Upper lobe of left lung (tissue), 6 donors: Measurements from ENCODE around the gene ADAMTS8. TPM values are rescaled to one million over a fixed set of nuclear protein-coding genes. Genes with fewer than 3 reads are reported as not detected.
"Not testable (repeated sequence)": the region's sequence is repeated elsewhere in the genome, so short reads cannot be mapped to it uniquely, and the experiment has no call there.

Experiments used
- ATAC-seq, 2 donors: fragments of 200-7000 bp; cut with Tn5 transposase; one replicate each; pipeline ENCODE4 v1.9.1; 2022; ENCODE audit warnings: mild to moderate bottlenecking in 2 of 2, moderate library complexity in 2 of 2; ENCODE audit not compliant: low FRiP score in 2 of 2
- DNase-seq, 2 donors: peaks; one replicate each; pipeline ENCODE4 v3.0.0-alpha.2; 2019 to 2020
- H3K27ac ChIP-seq, 4 donors: fragments of 200-600 bp; sonication (generic); one replicate each; pipeline ENCODE4 v1.5.1; 2016 to 2019
- H3K27me3 ChIP-seq, 4 donors: fragments of 200-600 bp; sonication (generic); one replicate each; pipeline ENCODE4 v1.5.1; 2017 to 2019
- H3K36me3 ChIP-seq, 4 donors: fragments of 200-600 bp; sonication (generic); one replicate each; pipeline ENCODE4 v1.5.1; 2016 to 2019
- H3K4me1 ChIP-seq, 4 donors: fragments of 200-600 bp; sonication (generic); one replicate each; pipeline ENCODE4 v1.5.1; 2018 to 2019
- H3K4me3 ChIP-seq, 4 donors: fragments of 200-600 bp; sonication (generic); one replicate each; pipeline ENCODE4 v1.5.1; 2017 to 2019; ENCODE audit warnings: mild to moderate bottlenecking in 2 of 4, moderate library complexity in 1 of 4
- H3K9me3 ChIP-seq, 4 donors: fragments of 200-600 bp; sonication (generic); one replicate each; pipeline ENCODE4 v1.5.1; 2018 to 2019
- EP300 ChIP-seq, 4 donors: sonication (generic); formaldehyde crosslinking; IDR thresholded peaks; one replicate each; pipeline ENCODE4 v1.5.1; 2017; ENCODE audit warnings: antibody characterized with exemption in 4 of 4, control low read depth in 2 of 4
- POLR2A ChIP-seq, 4 donors: fragments of 450-650 bp; IDR thresholded peaks; one replicate each; pipeline ENCODE4 v1.5.1; 2016 to 2017; ENCODE audit warnings: antibody characterized with exemption in 4 of 4, mild to moderate bottlenecking in 2 of 4
- POLR2AphosphoS5 ChIP-seq, 2 donors: sonication (generic); formaldehyde crosslinking; IDR thresholded peaks; one replicate each; pipeline ENCODE4 v1.5.1; 2017; ENCODE audit warnings: antibody characterized with exemption in 2 of 2
- WGBS, 2 donors: methylation state at CpG; one replicate each; pipeline ENCODE4 v1.1.5; 2017 to 2018; 5-methylcytosine and 5-hydroxymethylcytosine counted together
- total RNA-seq, 6 donors: library from RNA; depleted of rRNA in 4 of 6; stranded (reverse); fragments of >200 nt in 4 of 6; gene quantifications; one replicate each; pipeline versions ENCODE4 v1.1.0 to v1.2.1, GENCODE V29; 2016 to 2021
- TF ChIP-seq, protein P1 (sequence below), 6 experiments: fragments of 450-650 bp in 4 of 6; fragments of 200-600 bp in 2 of 6; sonication (generic) in 2 of 6; IDR thresholded peaks; one replicate each; pipeline ENCODE4 v1.5.1; 2016 to 2019; ENCODE audit warnings: antibody characterized with exemption in 6 of 6
- donor health status: DM: no; HTN: no; CAD: no; lungs with moderate emphysema.
- donor health status: DM: no; HTN: yes; CAD: no; lungs with severe emphysema.

ADAMTS8 gene
- total RNA-seq, 6 donors from 2014 or later = 13.0 to 52.3 (median 21.5) TPM

DNA sequence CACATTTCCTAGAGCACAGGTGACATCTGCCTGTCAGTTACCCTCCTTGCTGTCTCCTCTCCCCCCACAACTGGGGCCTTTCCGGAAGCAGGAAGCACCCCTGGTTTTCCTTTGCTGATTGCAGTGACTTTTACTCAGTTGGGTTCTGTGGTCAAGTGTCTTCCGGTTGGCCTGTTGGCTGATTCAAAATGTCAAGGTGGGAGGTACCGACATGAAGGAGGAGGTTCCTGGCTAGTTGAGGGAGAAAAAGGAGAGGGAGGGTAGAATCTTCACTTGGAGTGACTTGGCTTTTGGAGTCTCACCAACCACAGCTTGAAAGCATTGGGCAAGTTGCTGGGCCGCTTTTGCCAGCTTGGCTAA, 10.7 kb upstream of the ADAMTS8 start:
- Histone ChIP-seq H3K4me3 (no peak overlapping the region), H3K4me1 (peaks cover 0 to 9% (median 4%) of the 10 kb centered on the region in 4 donors), H3K9me3 (no peaks in the 10 kb centered on the region), H3K36me3 (no peaks in the 10 kb centered on the region), H3K27me3 (no peaks in the 10 kb centered on the region), H3K27ac (no peak overlapping the region)
- WGBS, 2 donors = 69 to 70% methylated on average over 4 of the region's 4 CpGs
- TF ChIP-seq POLR2A (IDR thresholded peaks at IDR 0.05) (no peak), EP300 (IDR thresholded peaks at IDR 0.05) (no peak), POLR2AphosphoS5 (IDR thresholded peaks at IDR 0.05) (no peak)
- TF ChIP-seq, protein P1, sequence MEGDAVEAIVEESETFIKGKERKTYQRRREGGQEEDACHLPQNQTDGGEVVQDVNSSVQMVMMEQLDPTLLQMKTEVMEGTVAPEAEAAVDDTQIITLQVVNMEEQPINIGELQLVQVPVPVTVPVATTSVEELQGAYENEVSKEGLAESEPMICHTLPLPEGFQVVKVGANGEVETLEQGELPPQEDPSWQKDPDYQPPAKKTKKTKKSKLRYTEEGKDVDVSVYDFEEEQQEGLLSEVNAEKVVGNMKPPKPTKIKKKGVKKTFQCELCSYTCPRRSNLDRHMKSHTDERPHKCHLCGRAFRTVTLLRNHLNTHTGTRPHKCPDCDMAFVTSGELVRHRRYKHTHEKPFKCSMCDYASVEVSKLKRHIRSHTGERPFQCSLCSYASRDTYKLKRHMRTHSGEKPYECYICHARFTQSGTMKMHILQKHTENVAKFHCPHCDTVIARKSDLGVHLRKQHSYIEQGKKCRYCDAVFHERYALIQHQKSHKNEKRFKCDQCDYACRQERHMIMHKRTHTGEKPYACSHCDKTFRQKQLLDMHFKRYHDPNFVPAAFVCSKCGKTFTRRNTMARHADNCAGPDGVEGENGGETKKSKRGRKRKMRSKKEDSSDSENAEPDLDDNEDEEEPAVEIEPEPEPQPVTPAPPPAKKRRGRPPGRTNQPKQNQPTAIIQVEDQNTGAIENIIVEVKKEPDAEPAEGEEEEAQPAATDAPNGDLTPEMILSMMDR (IDR thresholded peaks at IDR 0.05) = no peak
- DNase-seq = no peak
- ATAC-seq = no peak

DNA sequence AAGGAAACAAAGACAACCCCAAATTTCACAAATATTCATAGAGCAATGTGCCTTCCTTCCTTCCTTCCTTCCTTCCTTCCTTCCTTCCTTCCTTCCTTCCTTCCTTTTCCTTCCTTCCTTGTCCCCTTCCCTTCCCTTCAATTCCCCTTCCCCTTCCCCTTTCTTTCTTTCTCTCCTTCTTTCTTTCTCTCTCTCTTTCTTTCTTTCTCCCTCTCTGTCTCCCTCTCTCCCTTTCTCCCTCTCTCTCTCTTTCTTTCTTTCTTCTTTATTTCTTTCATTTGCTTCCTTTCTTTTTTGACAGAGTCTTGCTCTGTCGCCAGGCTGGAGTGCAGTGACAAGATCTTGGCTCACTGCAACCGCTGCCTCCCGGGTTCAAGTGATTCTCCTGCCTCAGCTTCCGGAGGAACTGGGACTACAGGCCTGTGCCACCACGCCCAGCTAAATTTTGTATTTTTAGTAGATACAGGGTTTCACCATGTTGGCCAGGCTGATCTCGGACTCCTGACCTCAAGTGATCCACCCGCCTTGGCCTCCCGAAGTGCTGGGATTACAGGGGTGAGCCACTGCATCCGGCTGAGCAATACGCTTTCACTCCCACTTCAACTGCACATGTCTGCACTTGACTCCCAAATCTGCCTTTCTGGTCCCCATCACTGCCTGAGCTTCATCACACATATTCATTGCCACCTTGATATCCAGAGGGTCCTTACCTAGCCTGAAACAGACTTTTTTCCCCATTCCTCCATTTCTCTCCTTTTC, 10.2 kb upstream of the ADAMTS8 start:
- not testable (repeated sequence) for ATAC-seq, DNase-seq
- WGBS, 2 donors = 88 to 89% methylated on average over 10 of the region's 10 CpGs

DNA sequence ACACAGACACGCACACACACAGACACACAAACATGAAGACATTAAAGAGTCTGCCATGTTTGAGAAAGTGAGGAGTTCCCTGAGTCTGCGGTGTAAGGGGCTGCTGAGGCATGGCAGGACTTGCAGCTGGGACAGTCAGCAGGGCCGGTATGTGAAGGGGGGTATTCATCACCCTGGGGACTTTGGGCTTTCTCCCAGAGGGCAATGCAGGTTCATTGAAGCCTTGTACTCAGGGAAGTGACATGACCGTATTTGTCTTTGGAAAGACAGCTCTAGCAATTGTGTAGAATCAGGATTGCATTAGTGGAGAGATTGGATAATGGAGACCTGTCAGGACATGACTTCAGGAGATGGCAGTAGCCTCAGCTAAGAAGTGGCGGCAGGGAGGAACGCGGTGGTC, 9.4 kb upstream of the ADAMTS8 start:
- TF ChIP-seq POLR2A (IDR thresholded peaks at IDR 0.05) (no peak), POLR2AphosphoS5 (IDR thresholded peaks at IDR 0.05) (no peak), EP300 (IDR thresholded peaks at IDR 0.05) (no peak)
- Histone ChIP-seq H3K36me3 (no peaks in the 10 kb centered on the region), H3K9me3 (no peaks in the 10 kb centered on the region), H3K4me1 (peaks cover 0 to 9% (median 4%) of the 10 kb centered on the region in 4 donors), H3K27me3 (no peaks in the 10 kb centered on the region), H3K27ac (no peak overlapping the region), H3K4me3 (no peak overlapping the region)
- ATAC-seq = no peak
- no peak for DNase-seq
- WGBS, 2 donors = 91 to 94% methylated on average over 7 of the region's 7 CpGs

More for the DNA sequence above, 10.2 kb upstream of the ADAMTS8 start:
- H3K36me3 ChIP-seq, H3K9me3 ChIP-seq, H3K4me3 ChIP-seq, H3K27me3 ChIP-seq, H3K4me1 ChIP-seq, H3K27ac ChIP-seq: not testable (repeated sequence)

DNA sequence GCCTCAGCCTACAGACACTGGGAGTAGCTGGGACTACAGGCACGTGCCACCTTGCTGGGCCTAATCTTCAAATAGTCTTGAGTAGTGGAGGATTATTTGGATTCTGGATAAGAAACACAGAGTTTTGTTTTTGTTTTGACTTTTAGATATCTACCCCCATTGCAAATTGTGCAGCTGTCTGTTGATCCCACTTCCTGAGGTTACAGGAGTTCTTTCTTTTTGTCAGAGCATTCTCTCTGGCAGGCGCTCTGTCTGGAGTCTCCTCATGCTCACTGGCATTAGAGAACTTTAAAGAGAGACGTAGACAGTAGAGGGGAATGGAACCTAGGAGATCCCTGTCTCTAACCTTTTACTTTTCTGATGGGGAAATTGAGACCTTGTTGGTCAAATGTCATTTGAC, 7.8 kb upstream of the ADAMTS8 start:
- H3K27ac ChIP-seq = no peak overlapping the region
- TF ChIP-seq POLR2A (IDR thresholded peaks at IDR 0.05) (no peak), POLR2AphosphoS5 (IDR thresholded peaks at IDR 0.05) (no peak), EP300 (IDR thresholded peaks at IDR 0.05) (no peak)
- TF ChIP-seq, protein P1 (IDR thresholded peaks at IDR 0.05) = no peak
- no peak overlapping the region for H3K4me3 ChIP-seq
- peaks cover 0 to 9% (median 4%) of the 10 kb centered on the region in 4 donors for H3K4me1 ChIP-seq
- no peaks in the 10 kb centered on the region for H3K9me3 ChIP-seq
- H3K36me3 ChIP-seq = no peaks in the 10 kb centered on the region
- H3K27me3 ChIP-seq = no peaks in the 10 kb centered on the region
- ATAC-seq (no peak), DNase-seq (no peak)
- WGBS, 2 donors = 68 to 86% methylated on average over 3 of the region's 3 CpGs

DNA sequence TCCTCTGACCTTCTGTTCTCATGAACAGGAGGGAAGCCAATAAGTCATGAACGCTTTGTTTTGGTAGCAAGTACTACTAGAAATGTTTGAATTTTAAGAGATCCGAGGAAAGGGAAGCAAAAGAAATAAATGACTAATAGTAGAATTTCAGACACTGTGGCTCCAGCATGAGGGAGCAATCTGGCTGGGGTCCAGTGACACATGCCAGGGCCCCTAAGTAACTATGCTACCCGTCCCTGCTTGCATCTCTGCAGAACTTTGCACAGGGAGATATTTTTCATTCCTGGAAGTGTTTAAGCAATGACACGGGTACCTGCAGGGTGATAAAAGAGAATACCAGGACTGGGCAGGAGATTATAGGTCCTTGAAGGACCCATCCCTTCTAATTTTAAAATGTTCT, 7.3 kb upstream of the ADAMTS8 start:
- no peaks in the 10 kb centered on the region for H3K27me3 ChIP-seq
- no peak for TF ChIP-seq POLR2AphosphoS5 (IDR thresholded peaks at IDR 0.05)
- TF ChIP-seq, protein P1 (IDR thresholded peaks at IDR 0.05) = no peak
- TF ChIP-seq POLR2A (IDR thresholded peaks at IDR 0.05) = no peak
- no peak for TF ChIP-seq EP300 (IDR thresholded peaks at IDR 0.05)
- no peak overlapping the region for H3K4me3 ChIP-seq
- H3K27ac ChIP-seq = no peak overlapping the region
- no peak for DNase-seq
- 46 to 50% methylated on average over 4 of the region's 4 CpGs for WGBS, 2 donors
- H3K36me3 ChIP-seq = no peaks in the 10 kb centered on the region
- H3K4me1 ChIP-seq = peaks cover 0 to 9% (median 4%) of the 10 kb centered on the region in 4 donors
- no peak for ATAC-seq
- H3K9me3 ChIP-seq = no peaks in the 10 kb centered on the region
